HCT116 (cell line): ENCODE measurements around the gene RACK1. TPM values are rescaled to one million over a fixed set of nuclear protein-coding genes. Genes with fewer than 3 reads are reported as not detected.

ENCODE experiments used
- ATAC-seq: fragments of 200-7000 bp; cut with Tn5 transposase; 2 replicates; pipeline ENCODE4 v1.9.1; 2020; ENCODE audit warnings: mild to moderate bottlenecking, moderate library complexity
- BruUV-seq: library from RNA; stranded (reverse); fragments of 400-500 nt; replicated peaks from 2 replicates; lab custom pipeline; 2021; lab: Mats Ljungman, UMichigan
- CTCF ChIA-PET: fragments of 300-600 bp; sonication (Branson Sonifier 250); formaldehyde crosslinking; loops from one replicate; lab custom pipeline; 2021; ENCODE audit warnings: antibody characterized with exemption; lab: Charles Lee
- POLR2A ChIA-PET: fragments of 300-600, 350-600 bp; sonication (Branson Sonifier 250); formaldehyde crosslinking; loops from one replicate; lab custom pipeline; 2021; ENCODE audit warnings: antibody characterized with exemption; lab: Charles Lee
- RAD21 ChIA-PET, 2 experiments: fragments of 300-600 bp; sonication (Branson Sonifier 250); formaldehyde crosslinking; loops; one replicate each; lab custom pipeline; 2023; ENCODE audit warnings: low total read pairs in 2 of 2; ENCODE audit not compliant: uncharacterized antibody in 2 of 2, unreplicated experiment in 2 of 2, low non-redundant PET in 1 of 2; lab: Charles Lee
- DNase-seq: peaks from one replicate; pipeline ENCODE4 v3.0.0-alpha.2; 2010; ENCODE audit warnings: low read depth, low spot score
- H2AFZ ChIP-seq: fragments of 200-600 bp; shearing (Covaris generic), sonication (generic); 2 replicates; pipeline ENCODE4 v1.6.1; 2017; ENCODE audit warnings: low read depth, mixed run types, mixed read lengths, antibody characterized with exemption, low read length; ENCODE audit not compliant: poor library complexity, severe bottlenecking
- H3K27ac ChIP-seq: 2 replicates; pipeline ENCODE4 v1.5.1; 2012; ENCODE audit warnings: low read depth, low read length
- H3K27me3 ChIP-seq: fragments of 200-600 bp; sonication (generic); 2 replicates; pipeline ENCODE4 v1.6.1; 2016; ENCODE audit warnings: mixed run types, low read length, mixed read lengths; ENCODE audit not compliant: insufficient read depth
- H3K36me3 ChIP-seq, 2 experiments: fragments of 200-500 bp in 1 of 2; fragments of 200-600 bp in 1 of 2; sonication (Bioruptor generic) in 1 of 2; sonication (generic) in 1 of 2; 2 replicates each; pipeline versions ENCODE4 v1.5.1 to v1.6.1; 2014 to 2016; ENCODE audit warnings: low read length in 2 of 2, inconsistent platforms in 1 of 2, mixed read lengths in 1 of 2, mixed run types in 1 of 2; ENCODE audit not compliant: insufficient read depth in 2 of 2, control insufficient read depth in 1 of 2
- H3K4me1 ChIP-seq, 2 experiments: fragments of 200-600 bp in 1 of 2; sonication (generic) in 1 of 2; 2 replicates each; pipeline versions ENCODE4 v1.5.1 to v1.6.1; 2012 to 2017; ENCODE audit warnings: low read length in 2 of 2, inconsistent platforms in 1 of 2, mild to moderate bottlenecking in 1 of 2, mixed read lengths in 1 of 2, mixed run types in 1 of 2, moderate library complexity in 1 of 2; ENCODE audit not compliant: insufficient read depth in 2 of 2, control insufficient read depth in 1 of 2
- H3K4me2 ChIP-seq: fragments of 200-600 bp; sonication (generic); 2 replicates; pipeline ENCODE4 v1.6.1; 2017; ENCODE audit warnings: mixed run types, low read length, mixed read lengths
- H3K4me3 ChIP-seq, 2 experiments: fragments of 200-600 bp in 1 of 2; sonication (generic) in 1 of 2; replicated peaks in 1 of 2; 2 replicates each; pipeline ENCODE4 v1.5.1; 2011 to 2016; ENCODE audit warnings: low read length in 2 of 2, control low read depth in 1 of 2, low read depth in 1 of 2, mild to moderate bottlenecking in 1 of 2, mixed read lengths in 1 of 2, mixed run types in 1 of 2
- H3K79me2 ChIP-seq: fragments of 200-600 bp; sonication (generic); 2 replicates; pipeline ENCODE4 v1.6.1; 2017; ENCODE audit warnings: mild to moderate bottlenecking, mixed run types, low read length, moderate library complexity, mixed read lengths; ENCODE audit not compliant: insufficient read depth
- H3K9ac ChIP-seq: fragments of 200-600 bp; sonication (generic); 2 replicates; pipeline ENCODE4 v1.6.1; 2016; ENCODE audit warnings: low read length, mixed read lengths
- H3K9me2 ChIP-seq: fragments of 200-600 bp; sonication (generic), shearing (Covaris generic); 2 replicates; pipeline ENCODE4 v1.6.1; 2017; ENCODE audit warnings: mixed run types, mild to moderate bottlenecking, moderate library complexity; ENCODE audit not compliant: insufficient read depth
- H3K9me3 ChIP-seq, 2 experiments: fragments of 200-500 bp in 1 of 2; fragments of 200-600 bp in 1 of 2; sonication (Bioruptor generic) in 1 of 2; sonication (generic) in 1 of 2; 2 replicates each; pipeline ENCODE4 v1.6.1; 2014 to 2017; ENCODE audit warnings: low read length in 2 of 2, mixed read lengths in 2 of 2, inconsistent platforms in 1 of 2, low read depth in 1 of 2, mild to moderate bottlenecking in 1 of 2, mixed run types in 1 of 2, moderate library complexity in 1 of 2; ENCODE audit not compliant: control insufficient read depth in 1 of 2, insufficient read depth in 1 of 2
- H4K20me1 ChIP-seq: fragments of 200-600 bp; sonication (generic), shearing (Covaris generic); 2 replicates; pipeline ENCODE4 v1.6.1; 2017; ENCODE audit warnings: mixed run types, mild to moderate bottlenecking, moderate library complexity; ENCODE audit not compliant: insufficient read depth
- ATF3 ChIP-seq: IDR thresholded peaks from 2 replicates; pipeline ENCODE4 v1.6.1; 2012
- CBX3 ChIP-seq: IDR thresholded peaks from 2 replicates; pipeline ENCODE4 v1.6.1; 2012; ENCODE audit warnings: low read depth
- CEBPB ChIP-seq: IDR thresholded peaks from 2 replicates; pipeline ENCODE4 v1.6.1; 2012; ENCODE audit warnings: low read depth
- EGR1 ChIP-seq: IDR thresholded peaks from 2 replicates; pipeline ENCODE4 v1.6.1; 2012; ENCODE audit warnings: low read depth
- EZH2phosphoT487 ChIP-seq: fragments of 200-600 bp; IDR thresholded peaks from 2 replicates; pipeline ENCODE4 v1.6.1; 2018; ENCODE audit warnings: antibody characterized with exemption, borderline replicate concordance
- FOSL1 ChIP-seq: IDR thresholded peaks from 2 replicates; pipeline ENCODE4 v1.6.1; 2012; ENCODE audit warnings: low read depth
- JUND ChIP-seq: IDR thresholded peaks from 2 replicates; pipeline ENCODE4 v1.6.1; 2012
- POLR2A ChIP-seq: IDR thresholded peaks from 2 replicates; pipeline ENCODE4 v1.7.0; 2011; ENCODE audit warnings: borderline replicate concordance; ENCODE audit not compliant: insufficient read depth, insufficient read length; ENCODE audit errors: extremely low read depth
- POLR2AphosphoS5 ChIP-seq: IDR thresholded peaks from 2 replicates; pipeline ENCODE4 v1.6.1; 2011; ENCODE audit warnings: mild to moderate bottlenecking, low read depth, low read length, moderate library complexity
- REST ChIP-seq: IDR thresholded peaks from 2 replicates; pipeline ENCODE4 v1.6.1; 2012; ENCODE audit warnings: low read depth
- SIN3A ChIP-seq: IDR thresholded peaks from 2 replicates; pipeline ENCODE4 v1.6.1; 2012; ENCODE audit warnings: low read depth
- SP1 ChIP-seq: IDR thresholded peaks from 2 replicates; pipeline ENCODE4 v1.6.1; 2012; ENCODE audit warnings: low read depth
- SRF ChIP-seq: IDR thresholded peaks from 2 replicates; pipeline ENCODE4 v1.6.1; 2012; ENCODE audit warnings: low read depth
- TCF7L2 ChIP-seq: IDR thresholded peaks from 2 replicates; pipeline ENCODE4 v1.7.0; 2011; ENCODE audit warnings: borderline replicate concordance, inconsistent platforms; ENCODE audit not compliant: insufficient read depth, insufficient read length; ENCODE audit errors: extremely low read depth
- ZBTB33 ChIP-seq: IDR thresholded peaks from 2 replicates; pipeline ENCODE4 v1.6.1; 2011; ENCODE audit warnings: mild to moderate bottlenecking, low read length, moderate library complexity; ENCODE audit not compliant: insufficient replicate concordance; ENCODE audit errors: extremely low read depth
- ZNF274 ChIP-seq: fragments of 200-500 bp; sonication (Bioruptor generic); IDR thresholded peaks from 2 replicates; pipeline ENCODE4 v1.6.1; 2014; ENCODE audit warnings: mild to moderate bottlenecking, low read depth, low read length, inconsistent platforms
- intact Hi-C: fragments of 100-400 bp; cut with micrococcal nuclease; formaldehyde crosslinking; loops from 2 replicates; pipeline ENCODE4 v1.10.0; 2022
- total RNA-seq: library from RNA; stranded (reverse); gene quantifications from one replicate; pipeline ENCODE4 v1.2.1, GENCODE V29; 2021; ENCODE audit not compliant: unreplicated experiment

The RACK1 gene
- total RNA-seq, 1 experiment from 2014 or later, result 2,432 TPM

GRCh38 chr5:181203093-181203711, 40.5 kb downstream of the RACK1 start:
- H3K4me3 ChIP-seq, result peak overlapping the region; percentile 70 to 73
- BruUV-seq, result TSS peak; percentile 52
- no peaks in the 10 kb centered on the region for H3K27me3 ChIP-seq
- H3K27ac ChIP-seq, result peak overlapping the region; percentile 93
- TF ChIP-seq EGR1 (no peak), POLR2AphosphoS5 (no peak), CEBPB (no peak), TCF7L2 (no peak), POLR2A (no peak), FOSL1 (no peak), REST (no peak), ZBTB33 (no peak), SIN3A (no peak), EZH2phosphoT487 (no peak), ZNF274 (no peak), ATF3 (no peak), SP1 (no peak), JUND (no peak), SRF (no peak), CBX3 (no peak)
- ATAC-seq, result no peak
- no peak for DNase-seq
- no peaks in the 10 kb centered on the region for H3K9me2 ChIP-seq
- H3K36me3 ChIP-seq, result no peaks in the 10 kb centered on the region
- POLR2A ChIA-PET, result interaction anchor here (1.0 to 2.7 kb wide), 2 partner anchors 12 to 20 kb away, joined by 3 to 11 read pairs; partner anchors contain the start of gene TRIM41
- H4K20me1 ChIP-seq, result no peaks in the 10 kb centered on the region
- H3K9me3 ChIP-seq, result no peaks in the 10 kb centered on the region
- peak overlapping the region; percentile 78 for H3K9ac ChIP-seq
- no peaks in the 10 kb centered on the region; the same call in 1 of the 2 replicates for H3K79me2 ChIP-seq
- intact Hi-C loops, result no loop called here
- no peak overlapping the region for H2AFZ ChIP-seq
- H3K4me1 ChIP-seq, result peaks cover 12 to 38% of the 10 kb centered on the region in 2 experiments
- peak overlapping the region; percentile 94 for H3K4me2 ChIP-seq
- CTCF ChIA-PET, result no interaction called here
- RAD21 ChIA-PET, result no interaction called here
